Activated CD8-positive, alpha-beta memory T cell treated with anti-CD3 and anti-CD28 coated beads, Interleukin-2, amount 50 U/mL, for 1 hour (primary cell): ENCODE results near the gene GPC6.

ENCODE experiments used
- DNase-seq: peaks from one replicate; pipeline ENCODE4 v3.0.0-alpha.2; 2020; ENCODE audit errors: extremely low read depth

GPC6 gene

DNA sequence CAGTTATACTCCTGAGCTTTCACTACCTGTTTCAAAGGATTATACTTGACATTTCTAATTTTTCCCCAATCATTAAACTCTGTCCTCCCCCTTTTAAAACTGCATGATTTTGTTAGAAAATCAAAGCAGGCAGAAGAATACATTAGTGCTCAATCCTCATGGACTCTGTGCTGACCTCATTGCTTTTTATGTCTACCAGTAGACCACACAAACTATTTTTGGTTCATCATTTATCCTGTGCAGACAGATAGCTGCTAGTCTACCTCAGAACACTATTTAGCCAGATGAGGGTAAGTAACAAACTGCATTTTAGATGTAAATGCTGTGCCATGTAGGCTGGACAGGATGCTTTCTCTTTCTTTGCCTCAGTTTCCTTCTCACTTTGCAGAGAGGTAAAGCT lies 1016.9 kb downstream of the GPC6 start:
- no peak for DNase-seq

DNA sequence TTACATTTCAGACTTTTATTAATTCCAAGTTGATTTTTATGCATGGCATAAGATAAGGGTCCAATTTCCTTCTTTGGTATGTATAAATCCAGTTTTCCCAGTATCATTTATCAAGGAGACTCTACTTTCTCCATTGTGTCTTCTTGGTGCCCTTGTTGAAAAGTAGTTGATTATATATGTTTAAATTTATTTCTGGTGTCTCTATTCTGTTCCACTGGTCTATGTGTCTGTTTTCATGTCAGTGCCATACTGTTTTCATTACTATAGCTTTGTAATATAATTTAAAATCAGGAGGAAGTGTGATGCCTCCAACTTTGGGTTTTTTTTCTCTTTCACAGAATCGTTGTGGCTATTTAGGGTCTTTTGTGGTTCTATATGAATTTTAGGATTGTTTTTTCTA lies 1019.9 kb downstream of the GPC6 start:
- DNase-seq, result no peak

DNA sequence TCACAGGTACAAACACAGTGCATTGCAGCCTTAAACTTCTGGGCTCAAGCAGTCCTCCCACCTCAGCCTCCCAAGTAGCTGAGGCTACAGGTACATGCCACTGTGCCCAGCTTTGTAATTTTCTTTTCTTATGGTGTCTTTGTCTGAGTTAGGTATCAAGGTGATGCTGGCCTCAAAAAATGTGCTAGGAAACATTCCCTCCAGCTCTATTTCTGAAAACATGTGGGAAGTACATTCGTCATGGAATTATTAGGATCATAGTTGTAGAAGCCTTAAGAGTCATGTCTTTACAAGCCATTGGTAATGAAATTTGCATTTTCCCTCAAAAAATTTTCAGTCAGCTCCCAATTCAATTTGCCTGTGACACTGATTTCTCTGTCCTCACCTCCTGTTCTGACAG lies 1021.3 kb downstream of the GPC6 start:
- DNase-seq, result no peak

DNA sequence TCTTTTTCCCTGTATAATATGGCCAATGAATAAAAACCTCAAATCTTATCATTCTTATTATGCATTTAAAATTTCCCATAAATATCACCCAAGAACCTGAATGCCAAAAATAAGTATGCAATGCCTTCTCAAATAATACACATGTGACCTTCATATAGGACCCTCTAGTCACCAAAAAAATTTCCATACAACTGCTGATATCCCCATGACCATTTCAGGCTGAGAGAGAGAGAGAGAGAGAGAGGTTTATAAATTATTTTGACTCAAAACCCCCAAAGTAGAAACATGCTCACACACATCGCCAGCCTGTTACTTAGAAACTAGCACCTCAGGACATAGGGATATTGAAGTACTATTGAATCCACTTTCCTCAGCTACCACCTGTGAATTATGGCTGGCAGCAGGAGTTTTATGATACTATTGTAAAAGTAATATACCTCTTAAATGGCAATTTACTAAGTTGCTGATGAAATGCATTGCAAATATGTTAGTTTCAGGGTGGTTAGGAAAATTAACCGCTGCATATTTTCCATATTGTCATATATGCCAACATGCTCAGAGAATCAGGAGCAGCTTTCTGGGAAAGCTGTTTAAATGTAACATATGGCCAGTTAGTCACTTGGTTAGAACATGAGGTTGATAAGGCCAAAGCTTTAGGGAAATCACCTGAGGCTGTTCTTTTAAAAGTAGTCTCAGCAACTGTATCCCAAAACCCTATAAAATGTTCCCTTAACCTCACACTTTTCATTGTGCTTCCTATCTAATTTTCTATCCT lies 1022.0 kb downstream of the GPC6 start:
- no peak for DNase-seq

DNA sequence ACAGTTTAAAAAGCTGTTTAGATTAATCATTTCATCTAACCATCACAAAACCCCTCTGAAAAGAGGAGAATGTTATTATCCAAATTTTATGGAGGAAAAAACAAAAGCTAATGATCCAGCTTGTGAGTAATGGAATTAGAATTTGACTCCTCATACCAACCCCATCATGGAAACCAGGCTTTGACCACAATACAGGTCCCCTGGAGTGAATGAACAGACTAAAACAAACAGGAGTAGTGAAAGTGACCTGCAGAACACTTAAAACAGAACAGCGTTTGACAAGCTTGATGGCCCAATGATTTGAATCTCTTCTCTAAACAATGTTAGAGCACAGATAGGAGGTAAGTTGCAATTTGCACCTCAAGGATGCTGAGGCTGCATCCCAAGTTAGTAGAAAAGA lies 1022.9 kb downstream of the GPC6 start:
- DNase-seq, result no peak

DNA sequence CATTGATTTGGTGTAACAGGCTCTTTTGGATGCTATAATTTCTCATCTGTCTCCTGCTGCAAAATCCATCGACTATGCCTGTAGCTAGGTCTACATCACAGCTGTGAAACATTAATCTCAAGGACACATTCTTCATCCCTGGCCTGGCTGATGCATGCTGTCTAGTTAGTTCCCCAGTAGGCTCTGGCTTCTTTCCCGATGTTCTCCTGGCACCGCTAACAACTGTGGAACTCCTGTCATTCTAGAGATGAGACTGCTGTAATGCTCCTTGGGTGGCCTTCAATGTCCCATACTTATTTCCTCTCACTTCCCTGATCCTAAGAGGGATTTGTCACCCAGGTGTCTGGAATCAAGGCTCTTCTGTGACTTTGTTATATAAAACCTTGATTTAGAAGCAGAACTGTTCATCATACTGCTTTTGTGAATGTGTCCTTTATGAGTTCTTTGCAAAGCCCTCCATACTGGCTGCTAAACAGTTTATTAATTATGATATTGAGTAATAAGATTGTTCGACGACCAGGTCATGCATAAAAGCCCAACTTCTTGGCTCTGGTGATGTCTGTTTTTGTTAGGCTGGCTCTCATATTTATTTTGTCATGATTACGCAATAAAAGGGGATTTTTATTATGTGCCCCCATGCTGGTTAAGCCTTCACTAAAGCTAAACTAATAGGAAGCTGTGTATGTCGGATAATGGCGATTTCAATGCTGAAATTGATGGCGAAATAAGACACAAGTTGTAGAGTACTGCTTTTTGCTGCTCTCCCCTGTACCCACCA lies 1025.4 kb downstream of the GPC6 start:
- no peak for DNase-seq

DNA sequence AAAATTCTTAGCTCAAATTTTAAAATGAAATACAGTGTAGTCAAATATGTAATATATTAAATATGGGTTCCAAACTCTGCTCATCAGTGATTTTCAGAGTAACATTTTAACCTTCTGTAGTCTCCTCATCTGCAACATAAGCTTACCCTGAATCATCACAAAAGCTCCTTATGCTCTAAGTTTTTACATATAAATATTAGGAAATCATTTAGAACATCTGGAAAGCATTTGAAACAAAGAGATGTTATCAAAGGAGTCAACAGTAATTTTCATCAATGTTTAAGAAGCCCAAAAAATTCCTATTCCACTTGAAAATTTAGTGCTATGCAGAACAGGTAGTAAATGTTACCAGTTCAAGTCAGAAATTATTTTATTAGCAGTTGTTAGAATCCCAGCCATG lies 1028.1 kb downstream of the GPC6 start:
- DNase-seq, result no peak

DNA sequence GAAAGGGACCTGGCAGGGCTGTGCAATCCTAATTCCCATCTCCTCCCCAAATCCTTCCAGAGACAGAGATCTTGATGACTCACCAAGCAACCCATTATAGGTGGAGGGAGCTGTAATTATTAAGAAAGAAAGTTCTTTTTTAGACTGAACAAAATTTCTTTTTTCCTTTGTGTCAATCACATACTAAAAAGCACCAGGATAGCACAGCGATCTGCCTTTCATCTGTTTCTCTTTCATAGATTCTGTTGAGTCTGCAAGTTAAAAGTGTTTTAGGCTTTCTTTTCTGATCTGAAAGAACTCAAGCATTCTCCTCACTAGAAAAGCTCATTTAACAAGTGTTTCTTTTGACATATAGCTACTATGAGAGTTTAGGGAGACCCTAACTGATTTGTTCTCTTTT lies 1030.1 kb downstream of the GPC6 start:
- no peak for DNase-seq

DNA sequence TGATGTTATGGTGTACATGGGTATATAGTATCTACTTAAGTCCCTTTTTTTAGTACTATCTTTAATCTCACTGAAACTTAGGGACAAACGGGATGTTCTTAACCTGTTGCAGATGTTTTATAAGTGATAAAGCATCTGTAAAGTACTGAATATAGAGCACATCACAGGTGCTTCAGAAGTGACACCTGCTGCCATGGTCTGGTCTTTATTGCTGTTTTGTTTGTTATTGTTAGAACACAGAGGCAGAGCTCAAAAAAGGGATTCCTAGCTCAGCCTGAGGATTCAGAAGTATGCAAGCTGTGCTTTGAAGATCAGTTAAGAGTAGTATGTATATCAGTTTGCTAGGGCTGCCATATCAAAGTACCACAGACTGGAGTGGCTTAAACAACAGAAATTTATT lies 1033.4 kb downstream of the GPC6 start:
- no peak for DNase-seq

DNA sequence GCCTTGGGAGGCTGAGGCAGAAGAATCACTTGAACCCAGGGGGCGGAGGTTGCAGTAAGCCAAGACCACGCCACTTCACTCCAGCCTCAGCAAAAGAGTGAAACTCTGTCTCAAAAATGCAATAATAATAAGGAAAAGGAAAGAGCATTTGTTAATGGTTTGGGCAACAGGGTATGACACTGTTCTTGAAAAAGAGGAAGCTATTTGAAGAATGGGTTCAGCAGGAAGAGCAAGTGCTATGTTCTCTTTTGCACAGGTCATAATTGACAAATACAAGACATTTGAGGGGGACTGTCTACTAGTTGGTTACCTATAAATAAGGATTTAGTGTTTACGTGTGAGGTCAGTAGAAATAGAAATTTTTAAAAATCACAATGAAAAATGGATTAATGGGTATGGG lies 1034.6 kb downstream of the GPC6 start:
- DNase-seq, result no peak

DNA sequence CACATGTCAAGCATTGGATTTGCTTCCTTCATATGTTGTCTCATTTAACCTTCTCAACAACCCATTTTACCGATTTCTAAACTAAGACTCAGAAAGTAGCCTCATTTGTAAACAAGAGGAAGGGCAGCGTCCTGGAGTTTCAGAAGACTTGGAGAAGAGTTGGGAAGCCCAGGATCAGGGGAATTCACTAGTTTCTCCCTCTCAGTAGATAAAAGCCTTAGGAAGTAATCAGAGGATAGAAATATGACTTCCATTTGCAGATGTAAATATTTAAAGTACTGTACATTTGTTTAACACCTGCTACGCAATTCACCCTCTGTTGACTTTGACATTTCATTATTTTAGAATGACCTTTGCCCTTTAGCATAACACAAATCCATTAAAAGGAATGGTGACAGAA lies 1036.4 kb downstream of the GPC6 start:
- DNase-seq, result no peak

DNA sequence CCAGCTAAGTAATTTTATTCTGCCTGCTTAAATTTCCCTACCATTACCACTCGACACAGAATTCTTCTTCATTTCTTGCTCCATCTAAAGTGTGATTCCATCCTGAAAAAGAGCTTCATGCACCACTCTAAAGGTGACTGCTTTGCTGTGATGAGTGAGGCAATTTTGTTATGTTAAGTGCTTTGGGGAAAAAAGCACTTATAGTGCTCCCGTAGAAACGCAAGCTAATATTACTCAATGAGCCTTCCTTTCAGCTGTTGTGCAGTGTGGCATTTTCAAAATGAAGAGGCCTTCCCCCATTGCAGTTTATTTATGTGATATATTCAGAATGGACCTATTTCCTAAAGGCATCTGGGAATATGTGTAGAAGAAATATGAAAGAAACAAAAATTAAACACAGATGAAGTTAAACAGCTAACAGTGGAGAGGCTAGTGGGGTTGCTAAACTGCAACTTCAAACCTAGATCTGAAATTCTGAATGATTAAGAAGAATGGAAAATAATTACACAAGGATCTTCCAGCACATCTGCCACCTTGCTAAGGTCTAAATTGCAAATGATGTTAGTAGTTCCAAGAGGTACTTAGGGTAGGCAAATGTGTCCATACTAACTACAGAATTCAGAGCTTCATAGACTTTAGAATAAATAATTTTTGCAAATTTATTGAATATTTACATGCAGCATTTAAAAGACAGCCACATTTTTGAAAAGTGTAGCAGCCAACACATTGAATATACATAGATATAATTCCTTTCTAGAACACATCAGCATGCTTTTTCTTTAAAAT lies 1041.2 kb downstream of the GPC6 start:
- DNase-seq, result no peak

DNA sequence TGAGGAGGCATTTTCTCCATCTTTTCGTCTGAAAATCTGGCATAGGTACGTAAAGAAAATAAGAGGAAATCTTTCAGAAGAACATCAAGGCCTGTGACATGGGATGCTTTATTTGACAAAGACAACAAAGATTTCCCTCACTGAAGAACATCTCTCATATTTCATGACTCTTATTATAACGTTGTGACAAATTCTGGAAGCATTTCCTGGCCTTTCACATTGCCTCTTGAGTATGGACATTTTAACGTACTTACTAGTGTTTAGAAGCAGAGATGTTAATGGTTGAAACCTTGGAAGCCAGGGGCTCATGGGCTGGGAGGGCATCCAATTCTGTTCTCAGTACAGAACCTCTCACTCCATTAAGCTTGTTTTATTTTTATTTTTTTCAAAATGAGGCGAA lies 1042.1 kb downstream of the GPC6 start:
- no peak for DNase-seq

DNA sequence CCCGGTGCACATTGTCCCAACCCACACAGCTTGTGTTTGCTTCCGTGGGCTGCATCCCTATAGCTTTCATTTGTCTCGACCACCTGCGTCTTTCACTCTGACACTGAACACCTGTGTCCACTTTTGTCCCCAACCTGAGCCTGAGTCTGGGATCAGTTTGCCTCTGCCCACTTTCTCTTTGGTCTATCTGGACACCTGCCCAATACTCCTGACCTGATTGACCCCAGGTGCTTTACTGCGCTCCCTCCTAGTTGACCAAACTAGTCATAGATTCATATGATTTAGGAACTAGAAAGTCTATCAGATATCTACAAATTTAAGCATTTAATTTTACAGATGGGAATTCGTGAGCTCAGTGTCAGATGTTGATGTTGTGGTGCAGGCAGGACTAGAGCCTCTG lies 1043.0 kb downstream of the GPC6 start:
- DNase-seq, result no peak

DNA sequence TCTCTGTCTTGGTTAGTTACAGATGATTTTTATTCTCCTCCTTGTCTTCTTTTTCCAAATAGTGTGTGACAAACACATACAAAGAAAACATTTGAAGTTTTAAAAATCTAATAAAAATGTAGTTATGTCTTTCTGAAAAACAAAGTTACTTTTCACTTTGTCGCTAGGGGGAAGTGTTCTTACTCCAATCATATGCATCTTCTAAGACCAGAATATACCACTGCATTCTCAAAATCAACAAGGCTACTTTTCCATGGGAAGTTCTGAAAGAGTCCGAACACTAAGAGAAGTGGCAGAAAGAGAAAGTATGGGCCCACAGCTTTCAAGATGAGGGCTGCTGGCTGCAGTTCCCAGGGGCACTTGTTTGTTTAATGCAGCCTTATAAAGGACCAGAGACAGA lies 1043.9 kb downstream of the GPC6 start:
- DNase-seq, result no peak

DNA sequence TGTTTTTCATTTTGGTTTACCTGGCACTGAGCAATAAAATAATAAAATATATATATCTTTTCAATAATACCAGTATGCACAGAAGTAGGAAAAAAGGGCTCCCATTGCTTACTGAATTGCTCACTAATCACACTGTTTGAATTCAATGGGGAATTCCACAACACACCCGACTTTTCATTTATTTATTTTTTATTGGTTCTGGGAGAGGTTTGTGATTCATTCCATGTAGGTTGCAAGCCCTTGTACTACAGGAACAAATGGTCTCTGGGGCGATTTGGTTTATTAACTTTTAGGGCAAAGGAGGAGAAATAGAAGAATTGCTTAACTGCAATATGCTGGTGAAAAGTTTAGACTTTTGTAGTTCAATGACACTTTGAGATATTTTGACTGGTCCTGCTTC lies 1045.4 kb downstream of the GPC6 start:
- DNase-seq, result no peak

DNA sequence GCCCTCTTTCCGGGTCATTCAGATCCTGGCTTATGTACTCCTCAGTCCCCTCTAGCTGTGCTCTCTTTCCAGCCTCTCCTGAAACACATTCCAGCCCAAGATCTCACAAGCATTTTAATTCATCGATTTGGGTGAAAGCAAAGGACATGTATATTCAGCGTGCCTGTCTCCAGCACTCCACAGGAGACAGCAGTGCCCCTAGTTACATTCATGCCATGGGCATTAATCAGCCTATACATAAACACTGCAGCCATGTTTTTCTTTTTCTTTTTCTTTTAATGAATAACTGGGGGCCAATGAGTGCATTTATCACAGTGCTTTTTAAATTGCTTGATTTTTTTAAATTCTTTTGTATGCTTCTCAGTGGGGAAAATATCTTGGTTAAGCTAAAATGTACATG lies 1053.7 kb downstream of the GPC6 start:
- no peak for DNase-seq

DNA sequence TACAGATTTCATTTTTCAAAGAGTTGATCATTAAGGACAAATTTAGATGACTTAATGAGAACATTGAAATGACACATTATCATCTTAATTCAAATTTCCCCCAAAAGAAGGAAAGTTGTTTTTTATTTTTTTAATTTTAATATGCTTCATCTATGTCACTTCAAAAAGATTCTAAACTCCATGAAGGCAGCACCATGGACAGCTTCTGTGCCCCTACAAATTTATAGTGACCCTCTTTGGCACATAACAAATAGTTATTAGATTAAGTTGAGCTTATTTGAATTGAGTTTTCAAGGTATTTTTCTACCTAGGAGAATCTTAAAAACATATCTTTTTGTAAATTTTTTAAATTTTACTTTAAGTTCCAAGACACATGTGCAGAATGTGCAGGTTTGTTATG lies 1054.2 kb downstream of the GPC6 start:
- no peak for DNase-seq

DNA sequence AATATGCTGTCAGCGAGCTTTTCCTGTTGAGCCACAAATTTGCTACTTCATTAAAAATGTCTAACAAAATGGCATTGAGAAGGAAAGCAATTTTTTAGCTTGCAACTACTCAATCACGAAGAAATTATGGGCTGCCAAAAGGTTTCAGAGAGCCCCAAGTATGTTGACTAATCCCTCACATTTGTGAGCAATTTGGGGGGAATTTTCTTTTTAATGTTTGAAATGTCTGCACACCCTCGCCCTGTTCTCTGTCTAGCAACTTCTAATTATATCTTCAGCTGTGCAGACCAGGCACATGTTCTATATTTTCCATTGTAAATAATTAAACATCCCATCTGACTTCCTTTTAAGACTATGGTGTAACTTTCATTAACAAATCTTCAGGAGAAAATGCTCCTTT lies 1060.0 kb downstream of the GPC6 start:
- no peak for DNase-seq

DNA sequence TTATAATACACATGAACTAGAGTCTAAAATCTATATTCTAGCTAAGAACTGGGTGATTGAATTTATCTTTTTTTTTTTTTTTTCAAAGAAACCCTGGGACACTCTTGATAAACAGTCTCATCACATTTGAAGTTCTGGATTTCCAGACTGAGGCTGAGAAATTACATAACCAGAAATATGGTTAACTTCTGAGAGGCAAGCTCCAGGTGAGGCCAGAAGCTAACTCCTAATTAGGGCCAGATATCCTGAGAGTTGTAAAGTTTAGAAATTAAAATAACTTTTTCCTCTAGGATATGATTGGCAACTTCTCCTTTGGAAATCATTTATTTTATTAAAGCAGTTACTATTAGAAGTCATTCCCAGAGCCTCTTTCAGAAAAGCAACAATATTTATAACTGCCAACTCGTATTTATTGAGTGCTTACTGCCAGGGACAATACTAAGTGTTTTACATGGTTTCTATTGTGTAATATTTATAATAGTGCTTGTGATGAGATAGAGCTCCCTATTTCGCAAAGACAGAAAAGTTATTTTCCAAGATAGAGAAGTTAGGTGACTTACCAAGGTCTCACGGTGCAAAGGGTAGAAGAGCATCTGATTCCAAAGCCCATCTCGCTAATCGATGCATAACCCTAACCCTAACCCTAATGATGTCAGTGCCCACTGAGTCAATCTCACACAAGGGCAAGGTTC lies 1065.2 kb downstream of the GPC6 start:
- DNase-seq, result no peak

DNA sequence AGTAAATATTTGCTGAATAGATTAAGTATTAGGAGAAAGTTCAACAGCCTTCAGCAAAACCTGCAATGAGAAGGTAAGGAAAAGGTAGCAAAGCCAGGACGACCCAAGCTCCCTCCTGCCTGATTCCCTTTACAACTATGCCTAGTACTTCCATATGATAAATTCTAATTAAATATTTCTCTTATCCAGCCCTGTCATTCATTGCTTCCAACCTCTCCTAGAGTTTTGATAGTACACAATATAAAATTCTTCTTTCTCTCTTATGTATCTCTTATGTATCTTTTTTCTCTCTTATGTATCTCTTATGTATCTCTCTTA lies 1065.7 kb downstream of the GPC6 start:
- no peak for DNase-seq

DNA sequence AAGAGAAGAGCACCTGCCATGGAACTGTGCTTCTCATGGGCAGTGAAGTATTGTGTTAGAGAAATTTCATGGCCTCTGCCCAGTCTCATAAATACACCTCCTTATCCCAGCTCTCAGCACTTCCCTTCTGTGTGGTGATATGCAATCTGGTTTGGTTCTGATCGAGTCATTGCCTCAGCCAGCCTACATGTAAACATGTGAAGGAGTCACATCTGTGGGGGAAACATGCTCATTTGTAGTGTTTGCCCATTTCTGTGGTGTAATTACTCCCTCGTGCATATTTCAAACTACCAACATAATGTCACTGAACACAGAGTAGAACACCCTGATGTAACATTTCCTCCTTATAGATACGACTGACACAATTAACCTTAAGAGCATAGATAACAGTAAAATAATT lies 1069.9 kb downstream of the GPC6 start:
- DNase-seq, result no peak
